Adrenal gland (tissue), 5 donors: Measurements from ENCODE around the gene DHODH.

Source experiments
- CTCF ChIP-seq, 6 experiments: fragments of 450-650 bp in 4 of 6; fragments of 200-600 bp in 2 of 6; sonication (generic) in 1 of 6; IDR thresholded peaks; 1 replicate in 5 of 6; 2 replicates in 1 of 6; pipeline versions ENCODE4 v1.5.1 to v1.8.0; 2016 to 2021; ENCODE audit warnings: antibody characterized with exemption in 6 of 6, mild to moderate bottlenecking in 2 of 6, moderate library complexity in 1 of 6
- POLR2A ChIP-seq, 2 donors: fragments of 450-650 bp; IDR thresholded peaks; one replicate each; pipeline ENCODE4 v1.6.1; 2017; ENCODE audit warnings: antibody characterized with exemption in 2 of 2, mild to moderate bottlenecking in 2 of 2, moderate library complexity in 1 of 2
- donor health status: DM: no; HTN: no; CAD: no.

- no peak for TF ChIP-seq CTCF (IDR thresholded peaks at IDR 0.05)
- TF ChIP-seq POLR2A (IDR thresholded peaks at IDR 0.05), result peak in 1 of 2 donors; percentile 6
Measured at GRCh38 chr16:72072514-72073342, 64.2 kb downstream of the DHODH start.
